Progenitor cell of endocrine pancreas (in vitro differentiated cells): ENCODE data around the gene CNTN5. TPM values are rescaled to one million over a fixed set of nuclear protein-coding genes. Genes with fewer than 3 reads are reported as not detected.

ENCODE experiments used
- DNase-seq: peaks from one replicate; pipeline ENCODE4 v3.0.0; 2021; ENCODE audit warnings: low spot score; ENCODE audit not compliant: unreplicated experiment
- H3K27ac Mint-ChIP-seq: 2 replicates; pipeline ENCODE4 v1.8.0; 2021; ENCODE audit warnings: mild to moderate bottlenecking, moderate library complexity, mixed read lengths
- H3K27me3 Mint-ChIP-seq: 2 replicates; pipeline ENCODE4 v1.8.0; 2021; ENCODE audit warnings: mixed read lengths
- H3K36me3 Mint-ChIP-seq: 2 replicates; pipeline ENCODE4 v1.8.0; 2022; ENCODE audit warnings: mixed read lengths; ENCODE audit not compliant: insufficient read depth
- H3K4me1 Mint-ChIP-seq: 2 replicates; pipeline ENCODE4 v1.8.0; 2021; ENCODE audit warnings: low read depth, mixed read lengths
- H3K4me3 Mint-ChIP-seq: 2 replicates; pipeline ENCODE4 v1.8.0; 2021; ENCODE audit warnings: low read depth, mild to moderate bottlenecking, moderate library complexity, mixed read lengths
- H3K9me3 Mint-ChIP-seq: 2 replicates; pipeline ENCODE4 v1.8.0; 2021; ENCODE audit warnings: low read depth, mixed read lengths
- CTCF ChIP-seq: fragments of 200-600 bp; sonication (generic); IDR thresholded peaks from one replicate; pipeline ENCODE4 v1.5.0; 2021; ENCODE audit warnings: antibody characterized with exemption, mild to moderate bottlenecking; ENCODE audit not compliant: unreplicated experiment
- total RNA-seq: library from RNA; stranded (reverse); gene quantifications from 2 replicates; pipeline ENCODE4 v1.2.1, GENCODE V29; 2021

CNTN5 gene
- total RNA-seq, 1 donor from 2014 or later: 0.50 TPM

- H3K27me3 Mint-ChIP-seq: no peaks in the 10 kb centered on the region
- peaks cover 3% of the 10 kb centered on the region for H3K4me1 Mint-ChIP-seq
- no peak for DNase-seq
- H3K4me3 Mint-ChIP-seq: no peak overlapping the region
- H3K36me3 Mint-ChIP-seq: no peaks in the 10 kb centered on the region
- H3K9me3 Mint-ChIP-seq: no peaks in the 10 kb centered on the region
- H3K27ac Mint-ChIP-seq: no peak overlapping the region
- TF ChIP-seq CTCF: no peak
Observed at GRCh38 chr11:99240192-99241030, 219.7 kb downstream of the CNTN5 start.

- no peak for DNase-seq
- no peaks in the 10 kb centered on the region for H3K27me3 Mint-ChIP-seq
- no peak overlapping the region for H3K4me3 Mint-ChIP-seq
- no peak overlapping the region for H3K27ac Mint-ChIP-seq
- no peak for TF ChIP-seq CTCF
- H3K9me3 Mint-ChIP-seq: no peaks in the 10 kb centered on the region
- no peaks in the 10 kb centered on the region for H3K36me3 Mint-ChIP-seq
- H3K4me1 Mint-ChIP-seq: peaks cover 3% of the 10 kb centered on the region
Observed at GRCh38 chr11:99241066-99241465, 220.3 kb downstream of the CNTN5 start.

GRCh38 chr11:99244613-99245012 is 223.9 kb downstream of the CNTN5 start:
- no peaks in the 10 kb centered on the region for H3K27me3 Mint-ChIP-seq
- no peak overlapping the region for H3K4me3 Mint-ChIP-seq
- H3K36me3 Mint-ChIP-seq: no peaks in the 10 kb centered on the region
- H3K4me1 Mint-ChIP-seq: peaks cover 3% of the 10 kb centered on the region
- TF ChIP-seq CTCF: no peak
- no peaks in the 10 kb centered on the region for H3K9me3 Mint-ChIP-seq
- H3K27ac Mint-ChIP-seq: no peak overlapping the region
- no peak for DNase-seq

- TF ChIP-seq CTCF: no peak
- Mint-ChIP-seq H3K9me3 (no peaks in the 10 kb centered on the region), H3K27me3 (no peaks in the 10 kb centered on the region), H3K4me3 (no peak overlapping the region), H3K36me3 (no peaks in the 10 kb centered on the region), H3K4me1 (peaks cover under 1% of the 10 kb centered on the region), H3K27ac (no peak overlapping the region)
- no peak for DNase-seq
Observed at GRCh38 chr11:99246199-99246598, 225.4 kb downstream of the CNTN5 start.

GRCh38 chr11:99256614-99257013 is 235.9 kb downstream of the CNTN5 start:
- no peak overlapping the region for H3K27ac Mint-ChIP-seq
- no peaks in the 10 kb centered on the region for H3K9me3 Mint-ChIP-seq
- no peak for DNase-seq
- no peak overlapping the region for H3K4me3 Mint-ChIP-seq
- H3K36me3 Mint-ChIP-seq: no peaks in the 10 kb centered on the region
- no peaks in the 10 kb centered on the region for H3K4me1 Mint-ChIP-seq
- no peak for TF ChIP-seq CTCF
- no peaks in the 10 kb centered on the region for H3K27me3 Mint-ChIP-seq
